Measurements from ENCODE around the gene ZNF234. TPM values are rescaled to one million over a fixed set of nuclear protein-coding genes. Genes with fewer than 3 reads are reported as not detected.

ZNF234 gene
- polyA plus RNA-seq, 1 of the 3 experiments (the other 2 are of a cell fraction): 3.1 TPM

- H3K4me2 ChIP-seq: no peak overlapping the region
Measured at GRCh38 chr19:44204772-44205171, 63.4 kb downstream of the ZNF234 start.

GRCh38 chr19:44207126-44207803 is 65.9 kb downstream of the ZNF234 start:
- Histone ChIP-seq H3K36me3 (replicated peaks in 1 of 2; ENCODE audit: control insufficient read depth in 1 of 2, insufficient read depth in 2 of 2, low read length in 1 of 2) (no peaks in the 10 kb centered on the region), H4K20me1 (ENCODE audit: insufficient read depth) (no peaks in the 10 kb centered on the region), H3K9me2 (no peaks in the 10 kb centered on the region), H3K4me2 (peak overlapping the region; percentile 74), H3K9me3 (no peaks in the 10 kb centered on the region), H3K79me2 (ENCODE audit: insufficient read depth) (no peaks in the 10 kb centered on the region), H3K4me1 (ENCODE audit: control insufficient read depth in 1 of 2, insufficient read depth in 2 of 2, low read depth in 1 of 2, low read length in 1 of 2) (no peaks in the 10 kb centered on the region; a peak in 2 of 4 replicates), H2AFZ (ENCODE audit: low read depth) (peak overlapping the region; percentile 99), H3K4me3 (ENCODE audit: low read depth in 2 of 2, low read length in 1 of 2) (peak overlapping the region; percentile 94 to 96), H3K9ac (peak overlapping the region; percentile 90), H3K27ac (ENCODE audit: low read depth in 2 of 2, low read length in 1 of 2) (peak overlapping the region; percentile 82 to 97), H3K27me3 (ENCODE audit: insufficient read depth) (no peaks in the 10 kb centered on the region), H3F3A (replicated peaks; ENCODE audit: insufficient read depth) (peaks cover 21% of the 10 kb centered on the region)
- ChIA-PET CTCF (interaction anchor here (0.6 kb wide), 1 partner anchor 50 kb away, joined by 3 read pairs; no protein-coding TSS in a partner anchor), POLR2A (interaction anchor here (1.1 to 1.6 kb wide), 2 partner anchors 42 to 65 kb away, joined by 4 to 7 read pairs; partner anchors contain the start of gene ZNF226)
- peak; percentile 91 for DNase-seq
- 2% methylated on average over 26 of the region's 26 CpGs for WGBS (ENCODE audit: low lambda C conversion rate)
- peak; percentile 99 for TF ChIP-seq ELF1 (IDR thresholded peaks at IDR 0.05)
- no peak for TF ChIP-seq ZBTB33 (IDR thresholded peaks at IDR 0.05; ENCODE audit: borderline replicate concordance, low read depth)
- no peak for TF ChIP-seq IRF3 (IDR thresholded peaks at IDR 0.05; ENCODE audit: low read depth, low read length)
- TF ChIP-seq GABPA (IDR thresholded peaks at IDR 0.05; ENCODE audit: low read depth): peak; percentile 98
- no peak for TF ChIP-seq SMC3 (IDR thresholded peaks at IDR 0.05; ENCODE audit: low read depth, low read length)
- TF ChIP-seq MXI1 (IDR thresholded peaks at IDR 0.05; ENCODE audit: low read depth, low read length): peak; percentile 73; the same call in 1 of the 2 replicates
- no peak for TF ChIP-seq PBX3 (IDR thresholded peaks at IDR 0.05)
- peak; percentile 78 for TF ChIP-seq CHD2 (IDR thresholded peaks at IDR 0.05; ENCODE audit: low read length, partially characterized antibody)

More at GRCh38 chr19:44204772-44205171, 63.4 kb downstream of the ZNF234 start:
- Histone ChIP-seq H3K4me3 (ENCODE audit: low read depth in 2 of 2, low read length in 1 of 2) (no peak overlapping the region), H3K27ac (ENCODE audit: low read depth in 2 of 2, low read length in 1 of 2) (no peak overlapping the region), H3K9me3 (no peaks in the 10 kb centered on the region), H3K79me2 (ENCODE audit: insufficient read depth) (no peaks in the 10 kb centered on the region), H3K36me3 (replicated peaks in 1 of 2; ENCODE audit: control insufficient read depth in 1 of 2, insufficient read depth in 2 of 2, low read length in 1 of 2) (no peaks in the 10 kb centered on the region), H3F3A (replicated peaks; ENCODE audit: insufficient read depth) (peaks cover 9% of the 10 kb centered on the region), H2AFZ (ENCODE audit: low read depth) (no peak overlapping the region), H3K4me1 (ENCODE audit: control insufficient read depth in 1 of 2, insufficient read depth in 2 of 2, low read depth in 1 of 2, low read length in 1 of 2) (no peaks in the 10 kb centered on the region; a peak in 2 of 4 replicates), H3K9me2 (no peaks in the 10 kb centered on the region), H4K20me1 (ENCODE audit: insufficient read depth) (no peaks in the 10 kb centered on the region), H3K27me3 (ENCODE audit: insufficient read depth) (no peaks in the 10 kb centered on the region), H3K9ac (no peak overlapping the region)
- CTCF ChIA-PET: no interaction called here
- POLR2A ChIA-PET: no interaction called here
- no peak for TF ChIP-seq EZH2phosphoT487 (IDR thresholded peaks at IDR 0.05; ENCODE audit: borderline replicate concordance, low read depth)
- no peak for TF ChIP-seq EP300 (IDR thresholded peaks at IDR 0.05; ENCODE audit: borderline replicate concordance in 1 of 2, low read depth in 1 of 2, low read length in 1 of 2)
- TF ChIP-seq SMC3 (IDR thresholded peaks at IDR 0.05; ENCODE audit: low read depth, low read length): no peak
- no peak for TF ChIP-seq NRF1 (IDR thresholded peaks at IDR 0.05; ENCODE audit: low read depth, low read length)
- no peak for TF ChIP-seq USF2 (IDR thresholded peaks at IDR 0.05; ENCODE audit: borderline replicate concordance, low read depth, low read length)
- no peak for TF ChIP-seq RFX5 (IDR thresholded peaks at IDR 0.05; ENCODE audit: low read length)
- no peak for TF ChIP-seq CTCF (IDR thresholded peaks at IDR 0.05)
- no peak for TF ChIP-seq ELF1 (IDR thresholded peaks at IDR 0.05)
- no peak for TF ChIP-seq MAX (IDR thresholded peaks at IDR 0.05; ENCODE audit: low read depth)
- DNase-seq: no peak
- 0% methylated on average over 2 of the region's 2 CpGs for WGBS (ENCODE audit: low lambda C conversion rate)
